Fibroblast of pulmonary artery (primary cell): ENCODE data around the gene THG1L.

Source experiments
- DNase-seq: peaks from one replicate; pipeline ENCODE4 v3.0.0-alpha.2; 2010; ENCODE audit warnings: low read depth
- H3K4me3 ChIP-seq: replicated peaks from 2 replicates; pipeline ENCODE4 v1.5.1; 2011; ENCODE audit warnings: low read depth, mild to moderate bottlenecking, control low read depth, low read length, moderate library complexity
- CTCF ChIP-seq: IDR thresholded peaks from 2 replicates; pipeline ENCODE4 v1.5.1; 2011; ENCODE audit warnings: mild to moderate bottlenecking, control low read depth, low read length, inconsistent platforms; ENCODE audit errors: missing control alignments

The THG1L gene

GRCh38 chr5:157779221-157779620 is 48.0 kb downstream of the THG1L start:
- DNase-seq, result no peak
- no peak overlapping the region for H3K4me3 ChIP-seq
- TF ChIP-seq CTCF, result no peak

GRCh38 chr5:157785801-157786200 is 54.6 kb downstream of the THG1L start:
- TF ChIP-seq CTCF, result no peak
- DNase-seq, result no peak
- no peak overlapping the region for H3K4me3 ChIP-seq
